NAMALWA (cell line): ENCODE measurements around the gene SLC25A5.
"Not testable (repeated sequence)": the region's sequence is repeated elsewhere in the genome, so short reads cannot be mapped to it uniquely, and the experiment has no call there.

Experiments
- DNase-seq: peaks from one replicate; pipeline ENCODE4 v3.0.0-alpha.2; 2015; ENCODE audit warnings: low spot score

SLC25A5 gene

DNA sequence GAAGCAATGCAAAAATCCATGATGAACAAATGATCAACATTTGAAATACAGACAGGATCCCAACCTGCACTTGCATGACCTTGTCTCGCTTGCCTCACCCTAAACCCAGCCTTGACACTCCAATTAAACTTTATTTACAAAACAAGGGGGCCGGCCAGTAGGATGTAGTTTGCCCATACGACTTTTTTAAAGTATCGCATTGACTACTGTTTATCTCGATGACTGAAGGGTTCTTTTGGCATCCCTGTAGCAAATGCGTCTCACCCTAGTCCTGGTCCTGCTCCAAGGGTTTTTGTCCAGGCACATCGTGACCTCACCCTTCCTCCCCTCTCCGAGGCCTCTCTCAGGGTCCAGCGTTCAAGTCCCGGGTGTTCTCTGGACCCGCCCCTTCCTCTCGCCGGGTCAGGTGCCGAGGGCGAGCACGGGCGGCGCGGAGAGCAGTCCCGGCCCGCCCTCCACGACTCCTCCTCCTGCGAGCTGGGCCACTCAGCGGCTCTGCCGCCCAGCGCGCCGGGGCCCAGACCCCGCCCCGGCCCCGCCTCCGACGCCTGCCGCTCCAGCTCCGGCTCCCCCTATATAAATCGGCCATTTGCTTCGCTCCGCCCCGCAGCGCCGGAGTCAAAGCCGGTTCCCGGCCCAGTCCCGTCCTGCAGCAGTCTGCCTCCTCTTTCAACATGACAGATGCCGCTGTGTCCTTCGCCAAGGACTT lies at the start of gene SLC25A5:
Gene SLC25A5 (plus strand): TSS at position 603 of the 709 bp plus-strand sequence. CDS start 72 bp downstream, at position 675.
- peak; percentile 86 for DNase-seq

DNA sequence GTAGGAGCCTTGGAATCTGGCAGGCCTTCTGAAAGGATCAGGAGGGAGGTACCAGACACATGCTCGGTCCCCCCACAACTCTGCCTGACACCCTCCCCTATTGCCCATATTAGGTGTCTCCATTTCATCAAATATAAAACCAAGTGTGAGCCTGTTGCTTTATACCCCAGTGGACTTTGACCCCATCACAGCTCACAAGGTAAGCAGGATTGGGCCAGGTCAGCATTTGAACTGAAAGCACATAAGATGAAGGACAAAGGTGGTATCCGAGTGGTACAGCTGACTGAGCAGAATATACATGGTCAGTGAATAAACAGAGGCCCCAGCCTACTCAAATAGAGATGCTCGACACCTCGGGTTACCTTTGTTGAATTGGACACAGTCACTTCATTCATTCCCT lies 49.1 kb upstream of the SLC25A5 start:
- DNase-seq: no peak

DNA sequence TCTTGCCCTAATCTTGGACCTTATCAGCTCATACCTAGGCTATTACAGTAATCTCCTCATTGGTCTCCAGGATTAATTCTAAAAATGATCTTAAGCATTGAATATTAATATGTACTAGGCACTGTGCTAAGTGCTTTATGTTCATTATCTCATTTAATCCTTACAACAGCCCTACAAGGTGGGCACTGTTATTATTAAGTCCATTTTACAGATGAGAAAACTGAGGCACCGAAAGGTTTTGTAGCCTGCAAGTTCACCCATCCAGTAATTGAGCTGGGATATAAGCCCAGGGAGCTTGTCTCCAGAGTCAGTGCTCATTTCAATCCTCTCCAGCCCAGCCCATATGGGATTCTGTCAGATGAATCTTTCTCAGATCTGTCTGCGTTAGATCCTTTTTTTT lies 48.3 kb upstream of the SLC25A5 start:
- DNase-seq: no peak

DNA sequence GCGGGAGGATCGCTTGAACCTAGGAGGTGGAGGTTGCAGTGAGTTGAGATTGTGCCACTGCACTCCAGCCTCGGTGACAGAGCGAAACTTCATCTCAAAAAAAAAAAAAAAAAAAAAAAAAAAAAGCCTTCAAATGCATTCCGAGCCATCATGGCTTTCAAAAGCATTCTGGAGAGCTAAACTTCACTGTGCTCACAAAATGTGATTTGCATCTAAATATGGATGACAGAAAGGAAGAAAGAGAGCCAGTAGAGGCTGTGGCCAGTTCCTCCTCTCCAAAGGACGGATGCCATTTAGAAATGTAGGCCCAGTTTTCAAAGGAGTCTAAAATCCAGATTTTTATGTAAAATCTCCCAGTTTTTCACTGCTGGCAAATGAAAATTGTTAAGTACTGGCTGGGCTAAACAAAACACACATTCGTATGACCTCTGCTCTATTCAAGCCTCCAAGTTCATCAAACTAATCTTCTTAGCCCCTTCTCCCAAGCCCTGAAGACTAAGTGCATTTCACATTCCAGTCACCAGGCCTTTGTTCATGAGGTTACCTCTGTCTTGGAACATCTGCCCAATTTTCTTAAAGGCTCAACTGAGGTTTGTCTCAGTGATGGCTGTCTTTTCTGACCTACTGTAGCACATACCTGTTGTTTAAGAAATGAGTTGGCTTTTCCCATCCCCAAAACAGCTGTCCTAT lies 47.1 kb upstream of the SLC25A5 start:
- no peak for DNase-seq

DNA sequence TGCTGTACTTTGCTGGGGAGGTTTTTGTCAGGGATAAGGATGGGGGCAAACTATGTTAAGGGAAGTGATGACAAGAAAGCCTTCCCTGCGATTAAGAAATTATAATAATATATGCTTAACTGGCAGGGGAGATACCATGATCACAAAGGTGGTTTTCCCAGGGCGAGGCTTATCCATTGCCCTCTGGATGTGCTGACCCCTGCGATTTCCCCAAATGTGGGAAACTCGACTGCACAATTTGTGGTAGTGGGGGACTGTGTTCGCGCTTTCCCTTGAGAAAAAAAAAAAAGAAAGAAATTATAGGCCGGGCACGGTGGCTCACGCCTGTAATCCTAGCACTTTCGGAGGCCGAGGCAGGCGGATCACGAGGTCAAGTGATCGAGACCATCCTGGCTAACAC lies 44.6 kb upstream of the SLC25A5 start:
- no peak for DNase-seq

DNA sequence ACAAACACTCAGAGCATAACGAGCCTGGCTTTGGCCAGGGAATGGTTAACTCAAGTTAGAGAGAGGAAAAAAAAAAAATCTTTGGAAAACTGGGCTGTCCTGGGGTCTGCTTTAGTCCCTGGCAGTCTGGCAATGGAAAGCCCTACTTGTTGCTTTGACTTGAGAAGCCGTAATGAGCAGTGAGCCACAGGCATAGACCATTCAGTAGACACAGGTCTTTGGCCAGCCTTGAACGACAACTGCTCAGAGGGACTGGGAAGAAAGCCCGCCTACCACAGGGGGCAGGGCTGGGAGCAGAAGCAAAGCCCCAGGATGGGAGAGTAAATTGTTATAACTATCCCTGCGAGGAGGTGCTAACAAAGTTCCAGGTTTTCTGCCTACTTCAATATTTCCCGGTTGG lies 43.2 kb upstream of the SLC25A5 start:
- DNase-seq: no peak

DNA sequence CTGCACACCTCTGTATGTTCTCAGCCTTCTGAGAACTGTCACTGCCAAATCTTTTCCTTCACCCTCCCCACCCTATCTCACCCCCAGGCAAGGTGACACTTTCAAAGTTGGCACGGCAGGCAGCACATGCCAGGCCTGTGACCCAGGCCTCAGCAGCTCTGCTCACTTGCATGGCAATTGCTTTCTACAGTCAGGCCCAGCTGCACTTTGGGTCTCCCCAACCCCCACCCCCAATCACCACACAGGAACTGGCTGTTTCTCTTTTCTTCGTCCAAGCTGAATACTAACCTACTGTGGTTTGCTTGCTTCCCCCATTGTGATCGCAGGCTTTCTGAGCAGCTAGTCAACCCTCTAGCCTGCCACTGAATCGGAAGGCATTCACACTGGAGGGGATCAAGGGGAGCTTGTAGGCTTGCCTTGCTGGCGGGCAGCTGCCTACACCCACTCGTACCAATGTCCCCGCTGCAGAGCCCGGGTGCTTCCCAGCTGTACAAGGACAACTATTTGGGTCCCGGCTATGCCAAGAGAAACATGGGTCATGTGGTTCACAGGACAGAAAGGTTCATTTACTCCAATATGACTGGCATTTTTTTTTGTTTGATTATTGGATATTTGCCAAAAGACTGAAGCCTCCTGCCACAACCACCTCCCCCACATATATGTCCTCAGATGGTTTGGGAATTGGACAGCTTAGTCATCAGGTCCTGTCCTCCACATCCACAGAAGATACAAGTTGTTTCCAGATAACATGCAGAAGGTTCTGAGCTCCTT lies 41.0 kb upstream of the SLC25A5 start:
- peak; percentile 58 for DNase-seq

DNA sequence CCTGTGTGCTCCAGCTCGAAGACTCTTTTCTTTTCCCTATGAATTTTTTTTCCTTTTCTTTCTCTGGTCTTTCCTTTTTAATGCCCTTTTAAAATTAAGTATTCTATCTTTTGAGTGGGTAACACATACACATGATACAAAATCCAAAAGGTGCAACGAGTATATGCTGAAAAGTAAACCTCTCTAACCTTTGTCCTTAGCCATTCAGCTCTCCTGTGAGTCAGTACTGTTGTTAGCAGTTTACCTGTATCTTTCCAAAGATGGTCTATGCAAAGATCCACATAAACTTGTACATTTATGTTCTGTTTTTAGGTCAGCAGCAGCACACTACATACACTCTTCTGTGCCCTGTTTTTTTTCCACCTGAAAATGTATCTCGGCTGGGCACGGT lies 40.5 kb upstream of the SLC25A5 start:
- no peak for DNase-seq

DNA sequence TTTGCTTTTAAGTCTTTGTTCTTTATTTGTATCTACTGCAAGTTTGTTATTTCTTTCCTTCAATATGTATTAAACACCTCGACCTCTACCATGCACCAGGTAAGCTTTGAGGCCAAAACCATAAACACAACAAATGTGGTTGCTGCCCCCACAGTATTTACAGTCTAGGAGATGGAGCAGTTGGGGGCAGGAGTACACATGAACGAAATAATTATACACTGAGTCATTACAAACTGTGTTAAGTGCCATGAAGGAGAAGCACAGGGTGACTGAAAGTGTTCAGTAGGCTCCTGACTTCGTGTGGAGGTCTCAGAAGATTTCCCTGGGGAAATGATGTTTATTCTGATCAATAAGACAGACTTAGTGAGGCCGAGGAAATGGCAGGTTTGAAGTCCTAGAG lies 38.8 kb upstream of the SLC25A5 start:
- no peak for DNase-seq

DNA sequence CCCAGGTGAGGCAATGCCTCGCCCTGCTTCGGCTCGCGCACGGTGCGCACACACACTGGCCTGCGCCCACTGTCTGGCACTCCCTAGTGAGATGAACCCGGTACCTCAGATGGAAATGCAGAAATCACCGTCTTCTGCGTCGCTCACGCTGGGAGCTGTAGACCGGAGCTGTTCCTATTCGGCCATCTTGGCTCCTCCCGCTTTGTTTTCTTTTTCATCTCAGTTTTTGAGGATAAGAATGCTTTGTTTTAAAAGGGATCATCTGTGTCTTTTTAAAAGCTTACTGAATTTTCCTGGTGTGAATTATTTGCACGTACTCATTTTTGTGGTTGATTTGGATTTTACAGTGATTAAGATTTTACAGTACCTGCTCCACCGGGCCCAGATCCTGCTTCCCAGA lies 26.9 kb upstream of the SLC25A5 start:
- DNase-seq: not testable (repeated sequence)

DNA sequence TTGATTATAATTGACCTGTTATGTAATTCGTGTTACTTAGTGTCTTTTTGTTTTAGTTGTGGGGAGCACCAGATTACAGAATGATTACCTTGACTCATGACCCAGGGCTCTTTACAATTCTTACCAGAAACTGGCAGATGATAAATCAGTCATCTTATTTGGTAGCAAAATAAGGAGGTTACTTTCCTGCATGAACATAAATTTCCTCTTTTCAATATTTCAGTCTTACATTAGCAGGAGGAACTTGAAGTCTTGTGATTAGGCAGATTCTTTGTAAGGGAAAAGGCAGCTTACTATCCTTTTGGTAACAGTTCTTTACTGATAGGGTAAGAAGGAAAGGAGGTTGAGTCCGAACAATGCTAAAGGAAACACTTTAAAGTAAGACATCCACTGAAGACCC lies 26.0 kb upstream of the SLC25A5 start:
- DNase-seq: no peak

DNA sequence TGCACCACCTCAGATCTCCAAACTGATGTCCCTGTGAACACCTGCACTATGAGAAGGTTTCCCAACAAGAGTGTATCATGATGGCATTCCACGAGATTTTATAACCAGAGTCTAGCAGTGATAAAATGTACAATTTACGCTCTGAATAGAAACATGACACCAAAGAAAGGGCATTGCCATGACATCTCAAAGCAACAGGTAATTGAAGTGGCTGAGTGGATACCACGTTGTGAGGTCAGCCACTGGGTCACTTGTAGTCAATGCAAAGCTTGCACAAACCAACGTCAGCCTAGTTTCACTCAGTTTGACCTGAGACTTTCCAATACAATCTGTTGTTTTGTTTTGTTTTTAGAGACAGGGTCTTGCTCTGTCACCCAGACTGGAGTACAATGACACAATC lies 15.0 kb upstream of the SLC25A5 start:
- DNase-seq: no peak

DNA sequence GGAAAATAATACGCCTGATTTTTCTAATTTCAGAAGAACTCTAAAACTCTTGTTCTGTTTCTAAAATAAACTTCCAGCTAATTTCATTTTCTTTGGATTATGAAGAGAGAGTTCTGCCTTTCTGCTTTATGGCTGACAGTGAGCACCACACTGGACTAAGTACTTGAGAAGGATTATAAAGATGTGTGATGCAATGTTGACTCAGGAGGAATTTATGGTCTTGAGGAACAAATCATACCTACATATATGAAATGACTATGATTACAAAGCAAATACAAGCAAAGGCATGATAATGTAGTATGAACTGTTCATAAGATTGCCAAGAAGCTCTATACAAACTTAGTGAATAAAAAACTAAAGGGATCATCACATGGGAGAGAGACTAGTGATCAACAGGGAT lies 13.0 kb upstream of the SLC25A5 start:
- DNase-seq: no peak

DNA sequence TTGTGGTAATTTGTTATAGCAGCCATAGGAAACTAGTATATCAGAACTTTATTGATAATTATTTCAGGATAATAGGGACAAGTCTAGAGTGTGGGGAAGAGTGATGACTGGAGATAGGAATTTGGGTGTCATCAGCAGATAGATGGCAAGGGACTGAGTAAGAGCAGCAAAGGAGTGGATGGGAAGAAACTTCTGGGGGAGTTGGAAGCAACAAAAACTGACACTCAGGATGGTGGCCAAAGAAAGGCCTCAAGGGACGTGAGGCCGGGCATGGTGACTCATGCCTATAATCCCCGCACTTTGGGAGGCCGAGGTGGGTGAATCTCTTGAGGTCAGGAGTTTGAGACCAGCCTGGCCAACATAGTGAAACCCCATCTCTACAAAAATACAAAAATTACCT lies 9.1 kb upstream of the SLC25A5 start:
- no peak for DNase-seq

DNA sequence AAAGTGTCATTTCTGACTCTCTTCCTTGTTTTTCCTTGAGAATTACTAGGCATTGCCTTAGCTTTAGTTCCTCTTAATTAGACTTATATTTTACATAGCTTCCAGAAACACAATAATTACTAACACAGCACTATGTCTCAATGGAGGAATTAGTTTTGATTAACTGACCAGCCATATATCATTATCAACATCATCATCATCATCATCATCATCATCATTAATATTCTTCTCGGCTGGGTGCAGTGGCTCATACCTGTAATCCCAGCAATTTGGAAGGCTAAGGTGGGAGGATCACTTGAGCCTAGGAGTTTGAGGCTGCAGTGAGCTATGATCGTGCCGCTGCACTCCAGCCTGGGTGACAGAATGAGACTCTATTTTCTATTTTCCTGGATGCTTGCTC lies 2.7 kb upstream of the SLC25A5 start:
- no peak for DNase-seq

DNA sequence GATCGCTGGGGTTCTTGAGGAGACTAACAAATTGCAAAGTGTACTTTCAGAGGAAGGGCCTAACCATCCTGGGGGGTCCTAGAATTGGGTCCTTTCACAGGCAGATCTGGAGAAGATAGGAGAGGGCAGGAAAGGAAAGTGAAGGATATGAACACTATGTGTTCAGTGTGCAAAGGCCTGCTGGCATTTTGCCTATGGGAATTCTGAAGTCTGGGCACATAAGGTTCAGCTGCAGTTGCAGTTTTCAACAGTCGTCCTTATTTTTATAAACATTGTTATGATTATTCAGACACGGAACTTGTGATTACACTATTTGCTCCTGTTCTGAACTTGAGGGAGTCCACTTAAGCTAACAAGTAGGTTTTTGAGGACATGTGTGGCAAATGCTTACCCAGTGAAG lies 1.3 kb upstream of the SLC25A5 start:
- DNase-seq: no peak

DNA sequence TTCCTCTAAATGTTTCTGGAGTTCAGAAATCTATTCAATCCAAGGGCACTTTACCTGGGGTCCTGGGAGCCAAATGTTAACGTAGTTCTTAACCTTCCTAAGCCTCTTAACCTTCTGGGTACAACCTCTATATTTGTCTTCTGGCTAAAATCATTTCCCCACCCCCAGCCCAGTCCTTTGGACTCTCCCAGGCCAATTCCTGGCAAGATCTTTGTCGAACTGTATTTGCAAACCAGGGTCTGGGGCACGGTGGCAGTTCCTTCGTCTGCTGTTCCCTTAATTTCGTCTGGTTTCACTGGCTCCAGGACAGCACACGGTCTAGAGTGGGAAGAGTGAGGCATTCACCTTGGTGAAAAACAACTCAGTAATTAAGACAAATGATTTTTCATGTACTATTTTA lies 811 bp upstream of the SLC25A5 start:
- no peak for DNase-seq

DNA sequence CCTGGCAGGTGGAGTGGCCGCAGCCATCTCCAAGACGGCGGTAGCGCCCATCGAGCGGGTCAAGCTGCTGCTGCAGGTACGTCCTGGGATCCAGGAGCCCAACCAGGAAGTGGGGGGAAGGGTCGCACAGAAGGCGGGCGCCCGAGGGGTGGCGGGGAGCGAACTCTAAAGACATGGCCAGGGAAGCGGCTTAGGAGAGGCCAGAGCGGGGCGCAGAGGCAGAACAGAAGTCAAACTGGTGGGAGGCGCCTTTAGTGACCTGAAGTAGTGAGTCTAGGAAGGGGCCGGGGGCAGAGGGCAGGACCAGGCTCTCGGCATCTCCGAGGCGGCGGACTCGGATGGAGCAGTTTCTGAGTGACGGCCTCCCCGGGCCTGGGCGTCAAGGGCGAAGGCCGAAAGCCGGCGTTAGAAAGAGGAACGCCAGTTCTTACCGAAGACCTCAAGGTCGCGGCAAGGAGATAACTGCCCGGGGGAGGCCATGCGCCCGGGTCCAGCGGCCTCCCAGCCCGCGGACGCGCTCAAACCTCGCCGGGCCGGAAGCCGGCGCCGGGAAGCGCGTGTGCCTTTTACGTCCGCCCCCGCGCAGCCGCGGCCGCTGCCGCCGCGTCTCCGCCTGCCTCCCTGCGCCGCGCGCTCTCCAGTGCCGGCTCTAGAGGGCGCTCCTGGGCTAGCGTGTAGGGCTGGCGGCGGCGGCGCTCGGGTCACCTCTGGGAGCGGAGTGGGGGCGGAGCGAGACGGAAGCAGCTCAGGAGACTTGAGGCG lies 488 bp downstream of the SLC25A5 start:
- peak; percentile 83 for DNase-seq

DNA sequence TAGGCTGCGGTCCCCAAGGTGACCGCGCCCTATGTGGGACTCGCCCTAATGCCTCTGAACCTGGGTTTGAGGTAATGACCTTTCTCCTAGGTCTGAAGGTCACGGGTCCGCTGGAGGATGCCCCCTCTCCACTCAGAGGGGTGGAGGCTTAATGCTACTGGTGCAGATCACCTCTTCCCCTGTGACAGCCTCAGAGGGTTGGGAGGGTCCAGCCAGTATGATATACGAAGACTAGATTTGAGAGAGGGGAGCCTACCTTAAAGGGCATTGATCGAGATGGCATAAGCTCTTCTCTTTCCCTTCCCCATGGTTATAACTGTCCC lies 1.0 kb downstream of the SLC25A5 start:
- no peak for DNase-seq

DNA sequence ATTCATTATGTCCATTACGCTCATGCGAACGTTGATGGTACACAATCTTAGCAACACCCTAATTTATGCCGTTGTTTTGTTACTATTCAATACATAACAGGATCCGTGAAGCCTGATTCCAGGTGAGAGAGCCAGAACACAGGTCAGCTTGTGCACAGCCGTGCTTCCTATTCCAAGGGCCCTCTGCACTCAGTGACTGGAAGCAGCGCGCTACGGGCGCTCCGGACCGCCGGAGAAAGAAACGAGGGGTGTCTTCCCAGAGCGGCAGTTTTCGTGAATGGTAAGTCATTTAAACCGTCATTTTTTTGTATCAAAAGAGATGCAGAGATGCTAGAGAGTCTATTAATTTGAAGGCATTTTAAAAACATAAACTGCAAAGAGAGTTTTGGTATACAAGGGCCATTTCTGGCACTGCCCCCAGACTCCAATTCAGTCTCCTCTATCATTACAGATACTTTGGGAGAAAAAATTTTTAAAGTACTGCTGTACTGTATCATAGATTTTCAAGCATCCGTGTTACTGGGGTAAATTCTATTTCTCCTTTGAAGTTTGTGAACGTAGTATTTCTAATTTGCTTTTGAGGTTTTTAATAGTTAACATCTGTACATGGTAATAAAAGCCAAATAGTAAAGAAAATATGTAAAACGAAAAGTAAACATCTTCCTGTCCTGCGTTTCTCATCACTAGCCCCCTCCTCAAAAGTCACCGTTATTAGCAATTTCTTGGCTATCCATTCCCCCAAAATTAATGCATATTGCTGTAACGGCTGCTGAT lies 6.6 kb downstream of the SLC25A5 start:
- no peak for DNase-seq

DNA sequence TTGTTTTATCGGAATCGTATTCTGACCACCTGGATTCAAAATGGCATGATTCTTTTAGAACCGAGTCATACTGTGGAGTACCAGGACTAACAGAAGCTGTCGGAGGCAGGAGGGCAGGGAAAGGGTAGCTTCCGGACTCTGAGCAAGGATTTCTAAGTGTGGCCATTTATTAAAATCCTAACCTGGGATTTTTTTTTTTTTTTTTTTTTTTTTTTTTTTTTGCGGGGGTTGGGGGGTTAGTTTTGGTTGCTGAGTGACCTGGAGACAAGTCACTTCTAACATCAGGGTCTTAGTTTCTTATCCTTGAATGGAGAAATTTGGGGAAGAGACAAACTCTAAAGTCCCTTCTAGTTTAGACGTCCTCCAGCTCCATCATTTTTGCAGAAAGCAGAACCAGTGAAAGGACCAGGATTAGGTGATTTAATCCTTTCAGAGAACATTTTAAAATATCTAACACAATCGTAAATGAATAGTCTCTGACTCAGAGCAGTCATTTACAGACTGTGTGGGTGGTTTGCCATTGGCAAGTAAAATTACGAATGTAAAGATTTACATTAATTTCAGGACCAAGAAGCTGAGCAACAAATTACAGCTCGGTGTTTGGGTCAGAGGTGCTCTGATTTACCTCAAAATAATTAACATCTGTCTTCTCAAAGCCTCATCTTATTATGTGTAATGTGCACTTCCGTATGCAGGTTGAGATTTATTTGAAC lies 7.3 kb downstream of the SLC25A5 start:
- DNase-seq: no peak
